Suprapubic skin (tissue), 4 donors: ENCODE results near the gene GSTO1. TPM values are rescaled to one million over a fixed set of nuclear protein-coding genes. Genes with fewer than 3 reads are reported as not detected.
A peak's percentile ranks its signal among the peaks of the same experiment; 100 is the strongest.

Experiments used
- DNase-seq, 2 donors: peaks; one replicate each; pipeline ENCODE4 v3.0.0-alpha.2; 2019; ENCODE audit warnings: low spot score in 2 of 2
- H3K27ac ChIP-seq: fragments of 200-600 bp; sonication (generic); one replicate; pipeline ENCODE4 v1.5.1; 2019
- H3K27me3 ChIP-seq: fragments of 200-600 bp; sonication (generic); one replicate; pipeline ENCODE4 v1.5.1; 2019
- H3K36me3 ChIP-seq: fragments of 200-600 bp; sonication (generic); one replicate; pipeline ENCODE4 v1.5.1; 2019
- H3K4me1 ChIP-seq: fragments of 200-600 bp; sonication (generic); one replicate; pipeline ENCODE4 v1.5.1; 2019
- H3K4me3 ChIP-seq: fragments of 200-600 bp; sonication (generic); one replicate; pipeline ENCODE4 v1.5.1; 2019; ENCODE audit warnings: mild to moderate bottlenecking
- H3K9me3 ChIP-seq: fragments of 200-600 bp; sonication (generic); one replicate; pipeline ENCODE4 v1.5.1; 2019
- EP300 ChIP-seq: sonication (generic); formaldehyde crosslinking; IDR thresholded peaks from one replicate; pipeline ENCODE4 v1.6.1; 2017; ENCODE audit warnings: antibody characterized with exemption
- POLR2A ChIP-seq, 2 donors: fragments of 450-650 bp; IDR thresholded peaks; one replicate each; pipeline ENCODE4 v1.6.1; 2017; ENCODE audit warnings: antibody characterized with exemption in 2 of 2, mild to moderate bottlenecking in 2 of 2, moderate library complexity in 2 of 2
- POLR2AphosphoS5 ChIP-seq, 3 donors: sonication (generic); formaldehyde crosslinking; IDR thresholded peaks; one replicate each; pipeline ENCODE4 v1.6.1; 2017; ENCODE audit warnings: antibody characterized with exemption in 3 of 3
- WGBS: methylation state at CpG from one replicate; pipeline ENCODE4 v1.1.5; 2018; 5-methylcytosine and 5-hydroxymethylcytosine counted together
- total RNA-seq, 4 donors: library from RNA; depleted of rRNA; stranded (reverse); fragments of >200 nt; gene quantifications; one replicate each; pipeline ENCODE4 v1.1.0, GENCODE V29; 2016
- TF ChIP-seq, protein P1 (sequence below), 2 donors: fragments of 200-600 bp in 1 of 2; fragments of 450-650 bp in 1 of 2; sonication (generic) in 1 of 2; IDR thresholded peaks; one replicate each; pipeline ENCODE4 v1.5.1; 2016 to 2019; ENCODE audit warnings: antibody characterized with exemption in 2 of 2, mild to moderate bottlenecking in 1 of 2, moderate library complexity in 1 of 2

The GSTO1 gene
- total RNA-seq: 10 to 100 TPM; 38.2 to 61.4 (median 56.7) TPM

DNA sequence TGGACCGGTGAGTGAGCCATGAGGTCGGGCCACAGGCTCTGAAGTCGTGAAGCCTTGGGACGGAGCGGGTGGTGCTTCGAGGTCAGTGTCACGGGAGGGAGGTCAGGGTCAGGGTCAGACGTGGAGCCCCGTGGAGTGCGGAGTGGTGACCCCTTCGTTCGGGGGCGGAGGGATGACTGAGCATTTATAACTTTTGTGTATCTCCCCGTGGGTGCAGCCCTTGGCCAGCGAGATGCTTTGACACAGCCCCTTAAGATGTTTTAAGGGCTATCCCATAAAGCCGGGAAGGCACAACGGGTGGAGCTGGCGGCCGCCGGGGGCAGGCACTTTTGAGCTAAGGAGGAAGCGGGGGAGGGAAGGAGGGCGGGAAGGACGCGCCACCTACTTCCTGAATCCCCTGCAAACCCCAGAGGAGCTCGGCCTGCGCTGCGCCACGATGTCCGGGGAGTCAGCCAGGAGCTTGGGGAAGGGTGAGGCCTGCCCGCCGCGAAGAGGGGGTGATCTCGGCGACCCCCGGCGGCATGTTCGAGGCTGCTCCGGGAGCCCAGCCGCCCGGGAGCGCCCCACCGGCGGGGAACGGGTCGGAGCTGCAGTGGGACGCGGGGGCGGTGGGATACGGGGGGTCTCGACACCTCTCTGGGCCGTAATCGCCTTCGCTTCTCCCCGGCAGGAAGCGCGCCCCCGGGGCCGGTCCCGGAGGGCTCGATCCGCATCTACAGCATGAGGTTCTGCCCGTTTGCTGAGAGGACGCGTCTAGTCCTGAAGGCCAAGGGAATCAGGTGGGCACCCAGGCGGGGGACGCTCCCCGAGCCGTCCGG, at the start of gene GSTO1:
GSTO1 (plus strand) TSS at position 400 of the 818 bp plus-strand sequence; CDS start at position 437, 37 bp downstream.
- 1% methylated on average over 29 of the region's 69 CpGs for WGBS
- H3K9me3 ChIP-seq: no peaks in the 10 kb centered on the region
- H3K4me3 ChIP-seq: peak within 1 kb of the TSS; percentile 96
- TF ChIP-seq POLR2AphosphoS5 (IDR thresholded peaks at IDR 0.05) (peak; percentile 19 to 75 (median 72)), POLR2A (IDR thresholded peaks at IDR 0.05) (peak; percentile 43 to 83)
- TF ChIP-seq, protein P1, sequence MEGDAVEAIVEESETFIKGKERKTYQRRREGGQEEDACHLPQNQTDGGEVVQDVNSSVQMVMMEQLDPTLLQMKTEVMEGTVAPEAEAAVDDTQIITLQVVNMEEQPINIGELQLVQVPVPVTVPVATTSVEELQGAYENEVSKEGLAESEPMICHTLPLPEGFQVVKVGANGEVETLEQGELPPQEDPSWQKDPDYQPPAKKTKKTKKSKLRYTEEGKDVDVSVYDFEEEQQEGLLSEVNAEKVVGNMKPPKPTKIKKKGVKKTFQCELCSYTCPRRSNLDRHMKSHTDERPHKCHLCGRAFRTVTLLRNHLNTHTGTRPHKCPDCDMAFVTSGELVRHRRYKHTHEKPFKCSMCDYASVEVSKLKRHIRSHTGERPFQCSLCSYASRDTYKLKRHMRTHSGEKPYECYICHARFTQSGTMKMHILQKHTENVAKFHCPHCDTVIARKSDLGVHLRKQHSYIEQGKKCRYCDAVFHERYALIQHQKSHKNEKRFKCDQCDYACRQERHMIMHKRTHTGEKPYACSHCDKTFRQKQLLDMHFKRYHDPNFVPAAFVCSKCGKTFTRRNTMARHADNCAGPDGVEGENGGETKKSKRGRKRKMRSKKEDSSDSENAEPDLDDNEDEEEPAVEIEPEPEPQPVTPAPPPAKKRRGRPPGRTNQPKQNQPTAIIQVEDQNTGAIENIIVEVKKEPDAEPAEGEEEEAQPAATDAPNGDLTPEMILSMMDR (IDR thresholded peaks at IDR 0.05): no peak
- peaks cover 15% of the 10 kb centered on the region for H3K36me3 ChIP-seq
- peaks cover 39% of the 10 kb centered on the region for H3K4me1 ChIP-seq
- H3K27ac ChIP-seq: peak within 1 kb of the TSS; percentile 98
- H3K27me3 ChIP-seq: no peaks in the 10 kb centered on the region
- DNase-seq: peak; percentile 92 to 93

DNA sequence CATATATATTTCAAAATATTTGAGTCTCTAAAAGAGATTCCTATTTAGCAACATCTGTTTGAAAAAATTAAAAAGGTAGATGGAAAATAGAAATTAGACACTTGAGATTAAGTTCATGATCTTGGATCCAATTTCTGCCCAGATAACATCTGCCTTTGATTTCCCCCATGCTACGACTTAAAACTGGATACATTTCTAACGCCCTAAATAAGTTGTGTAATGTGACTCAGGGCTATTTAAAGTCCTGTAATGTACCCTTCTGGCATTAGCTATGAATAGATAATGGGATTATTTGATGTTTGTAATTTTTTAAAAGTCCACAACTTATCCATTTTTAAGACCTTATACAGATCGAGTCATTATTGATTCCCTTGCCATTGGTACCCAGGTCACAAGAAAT, 46.0 kb upstream of the GSTO1 start:
- DNase-seq: no peak
- Histone ChIP-seq H3K36me3 (no peaks in the 10 kb centered on the region), H3K27me3 (no peaks in the 10 kb centered on the region), H3K9me3 (no peaks in the 10 kb centered on the region), H3K27ac (no peak overlapping the region), H3K4me1 (peaks cover 4% of the 10 kb centered on the region), H3K4me3 (no peak overlapping the region)
- no peak for TF ChIP-seq POLR2AphosphoS5 (IDR thresholded peaks at IDR 0.05)
- WGBS: 26% methylated on average over 3 of the region's 3 CpGs

DNA sequence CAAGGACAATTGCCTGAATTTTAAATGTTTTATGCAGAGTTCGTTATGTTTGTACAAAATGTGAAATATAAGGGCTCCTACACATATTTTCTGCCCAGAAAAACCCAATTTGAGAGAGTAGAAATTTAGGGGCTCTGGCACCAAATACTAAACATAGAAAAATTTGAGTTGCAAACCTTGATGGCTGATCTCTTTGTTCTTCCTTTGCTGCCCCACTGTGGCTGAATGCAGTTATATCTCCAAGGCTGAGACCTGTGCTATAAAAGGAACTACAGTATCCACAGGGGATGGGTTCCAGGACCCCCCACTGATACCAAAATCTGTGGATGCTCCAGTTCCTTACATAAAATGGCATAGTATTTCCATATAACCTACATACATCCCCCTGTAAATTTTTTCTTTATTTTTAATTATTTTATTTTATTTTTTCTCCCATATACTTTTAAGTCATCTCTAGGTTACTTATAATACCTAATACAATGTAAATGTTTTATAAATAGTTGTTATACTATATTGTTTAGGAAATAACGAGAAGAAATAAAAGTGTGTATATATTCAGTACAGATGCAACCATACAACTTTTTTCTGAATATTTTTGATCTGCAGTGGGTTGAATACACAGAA, 45.0 kb upstream of the GSTO1 start:
- peaks cover 4% of the 10 kb centered on the region for H3K4me1 ChIP-seq
- no peaks in the 10 kb centered on the region for H3K9me3 ChIP-seq
- no peaks in the 10 kb centered on the region for H3K36me3 ChIP-seq
- H3K27me3 ChIP-seq: no peaks in the 10 kb centered on the region
- WGBS: 52% methylated on average over 2 of the region's 2 CpGs
- H3K27ac ChIP-seq: no peak overlapping the region
- DNase-seq: no peak
- H3K4me3 ChIP-seq: no peak overlapping the region
- TF ChIP-seq POLR2AphosphoS5 (IDR thresholded peaks at IDR 0.05): no peak
- TF ChIP-seq, protein P1 (IDR thresholded peaks at IDR 0.05): peak; percentile 34 to 50

DNA sequence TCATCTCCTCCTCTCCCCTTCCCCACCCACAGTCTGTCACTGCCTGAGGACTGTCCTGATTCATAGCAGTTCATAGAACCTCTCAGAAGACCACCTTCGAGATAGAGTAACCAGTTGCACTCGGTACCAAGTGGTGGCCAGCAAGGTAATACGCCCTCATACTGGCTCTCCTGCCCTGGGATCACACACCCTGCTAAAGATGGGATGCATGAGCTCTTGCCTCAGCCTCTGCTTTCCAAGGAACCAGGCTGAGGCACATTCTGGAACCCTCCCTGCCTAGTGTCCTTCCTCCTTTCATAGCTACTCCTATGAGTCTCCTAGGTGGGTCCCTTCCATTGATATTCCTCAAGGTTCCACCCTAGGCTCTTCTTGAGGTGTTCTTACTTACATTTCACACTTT, 38.1 kb upstream of the GSTO1 start:
- Histone ChIP-seq H3K4me3 (no peak overlapping the region), H3K9me3 (no peaks in the 10 kb centered on the region), H3K27me3 (no peaks in the 10 kb centered on the region), H3K36me3 (no peaks in the 10 kb centered on the region), H3K4me1 (no peaks in the 10 kb centered on the region), H3K27ac (no peak overlapping the region)
- 94% methylated on average over 3 of the region's 3 CpGs for WGBS
- TF ChIP-seq POLR2A (IDR thresholded peaks at IDR 0.05) (no peak), EP300 (no peak), POLR2AphosphoS5 (IDR thresholded peaks at IDR 0.05) (no peak)
- TF ChIP-seq, protein P1 (IDR thresholded peaks at IDR 0.05): no peak
- no peak for DNase-seq

DNA sequence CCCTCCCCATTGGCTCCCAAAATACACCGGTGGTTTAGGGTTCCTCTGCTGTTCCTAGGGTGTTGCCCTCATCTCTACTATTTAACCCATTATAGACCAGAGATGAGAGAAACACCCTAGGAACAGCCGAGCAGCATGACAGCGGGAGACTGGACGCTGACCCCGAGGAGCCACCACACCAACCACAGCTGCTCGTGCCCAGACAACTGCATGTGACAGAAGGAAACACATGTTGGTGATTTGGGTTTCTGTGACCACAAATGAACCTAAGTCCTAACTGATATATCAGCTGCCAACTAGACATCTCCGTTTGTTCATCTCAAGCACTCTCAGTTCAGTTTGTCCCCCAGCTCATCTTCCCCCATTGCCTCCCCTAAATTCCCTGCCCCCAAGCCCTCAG, 35.9 kb upstream of the GSTO1 start:
- H3K9me3 ChIP-seq: no peaks in the 10 kb centered on the region
- H3K4me1 ChIP-seq: no peaks in the 10 kb centered on the region
- H3K27ac ChIP-seq: no peak overlapping the region
- no peak overlapping the region for H3K4me3 ChIP-seq
- 68% methylated on average over 4 of the region's 7 CpGs for WGBS
- no peak for DNase-seq
- TF ChIP-seq POLR2A (IDR thresholded peaks at IDR 0.05) (no peak), EP300 (no peak), POLR2AphosphoS5 (IDR thresholded peaks at IDR 0.05) (no peak)
- TF ChIP-seq, protein P1 (IDR thresholded peaks at IDR 0.05): no peak
- no peaks in the 10 kb centered on the region for H3K27me3 ChIP-seq
- no peaks in the 10 kb centered on the region for H3K36me3 ChIP-seq
